ENCODE results near the gene SCGB1D1.

Gene SCGB1D1

GRCh38 chr11:62190011-62190410 is at the start of gene SCGB1D1:
TSS of gene SCGB1D1 (plus strand) at chr11:62190216. CDS start at chr11:62190285, 69 bp downstream.
- no peak within 1 kb of the TSS for H3K27ac ChIP-seq
- no peak within 1 kb of the TSS for H3K4me3 ChIP-seq

DNA sequence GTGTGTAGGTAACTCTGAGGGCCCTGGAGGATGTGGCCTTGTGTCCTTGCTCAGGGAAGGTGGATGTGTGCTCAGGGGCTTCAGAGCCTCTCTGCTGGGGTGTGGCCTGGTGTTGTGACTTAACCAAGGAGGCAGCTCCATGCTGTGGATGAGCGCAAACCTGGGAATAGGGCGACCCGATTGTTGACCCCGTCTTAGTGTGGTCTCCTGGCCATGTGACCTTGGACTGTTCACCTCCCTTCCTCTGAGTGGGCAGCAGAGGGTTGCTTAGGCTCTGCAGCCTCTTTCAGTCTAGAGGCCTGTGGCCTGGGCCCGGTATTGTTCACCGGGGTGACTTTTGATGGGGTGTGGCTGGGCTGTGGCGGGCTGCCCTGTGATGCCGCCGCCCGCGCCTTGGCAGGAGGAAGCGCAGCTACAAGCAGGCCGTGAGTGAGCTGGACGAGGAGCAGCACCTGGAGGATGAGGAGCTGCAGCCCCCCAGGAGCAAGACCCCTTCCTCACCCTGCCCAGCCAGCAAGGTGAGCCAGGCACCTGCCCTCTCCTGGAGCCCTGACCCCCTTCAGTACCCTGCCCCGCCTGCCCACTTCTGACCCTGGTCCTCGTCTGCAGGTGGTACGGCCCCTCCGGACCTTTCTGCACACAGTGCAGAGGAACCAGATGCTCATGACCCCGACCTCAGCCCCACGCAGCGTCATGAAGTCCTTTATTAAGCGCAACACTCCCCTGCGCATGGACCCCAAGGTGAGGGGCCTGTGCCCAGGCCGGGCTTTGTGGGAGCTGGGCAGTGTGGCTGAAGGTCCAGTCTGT is 49.5 kb upstream of the SCGB1D1 start:
- Histone ChIP-seq H3K27ac (no peak overlapping the region), H3K4me3 (no peak overlapping the region)

DNA sequence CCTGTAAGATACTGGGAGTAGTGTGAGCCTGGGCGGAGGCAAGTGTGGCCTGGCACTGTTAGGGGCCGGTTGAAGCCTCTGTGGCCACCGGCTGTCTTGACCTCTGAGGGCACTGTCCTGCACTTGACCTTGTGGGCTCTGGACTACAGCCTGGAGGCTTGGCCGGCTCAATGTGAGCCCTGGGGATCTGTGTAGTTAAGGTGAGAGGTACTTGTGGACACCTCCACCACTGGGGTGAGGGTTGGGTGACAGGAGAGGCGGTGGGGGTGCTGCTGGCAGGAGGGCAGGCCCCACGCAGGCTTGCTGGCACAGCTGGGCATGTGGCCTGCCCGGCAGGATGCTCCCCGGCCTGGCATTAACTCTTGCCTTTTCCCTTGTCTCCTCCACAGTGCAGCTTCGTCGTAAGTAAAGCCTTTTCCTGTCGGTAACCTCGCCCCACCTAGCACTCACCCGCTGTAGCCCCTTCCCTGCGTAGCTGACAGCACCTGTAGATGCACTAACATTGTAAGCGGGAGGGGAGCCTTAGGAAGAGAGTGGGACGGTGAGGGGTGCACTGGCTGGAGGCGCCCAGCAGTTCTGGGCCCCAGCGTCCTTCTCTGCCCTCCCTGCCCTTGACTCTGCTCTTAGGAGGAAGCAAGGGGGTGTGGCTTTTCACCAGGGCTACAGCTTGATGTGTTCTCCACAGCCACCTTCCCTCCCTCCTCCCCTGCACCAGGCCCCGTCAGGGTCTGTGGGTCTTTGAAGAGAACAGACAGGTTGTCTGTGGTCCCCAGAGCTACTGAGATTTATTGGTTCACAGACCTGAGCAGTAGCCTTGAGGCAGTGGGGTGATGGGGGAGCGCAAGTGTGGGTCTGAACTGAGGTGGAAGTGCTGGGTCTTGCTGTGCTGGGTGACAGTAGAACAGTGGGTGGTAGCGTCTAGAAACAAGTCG is 48.6 kb upstream of the SCGB1D1 start:
- no peak overlapping the region for H3K4me3 ChIP-seq
- no peak overlapping the region for H3K27ac ChIP-seq

DNA sequence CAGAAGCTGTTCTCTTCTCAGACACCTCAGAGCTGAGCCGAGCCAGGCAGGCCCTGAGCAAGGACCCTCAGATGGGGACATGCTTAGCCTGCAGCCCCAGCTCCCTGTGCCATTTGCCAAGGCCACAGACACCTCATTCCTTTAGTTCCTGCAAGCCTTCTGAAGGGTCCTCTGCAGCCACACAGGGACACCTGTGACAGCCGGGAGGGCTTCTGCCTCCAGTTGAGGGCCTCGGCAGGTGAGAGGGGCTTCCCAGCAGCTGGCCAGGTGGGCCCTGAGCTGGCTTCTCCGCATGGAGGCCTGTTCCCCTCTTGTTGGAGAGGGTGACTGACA is 48.0 kb upstream of the SCGB1D1 start:
- H3K27ac ChIP-seq: peak overlapping the region in 1 of 21 experiments; percentile 30

DNA sequence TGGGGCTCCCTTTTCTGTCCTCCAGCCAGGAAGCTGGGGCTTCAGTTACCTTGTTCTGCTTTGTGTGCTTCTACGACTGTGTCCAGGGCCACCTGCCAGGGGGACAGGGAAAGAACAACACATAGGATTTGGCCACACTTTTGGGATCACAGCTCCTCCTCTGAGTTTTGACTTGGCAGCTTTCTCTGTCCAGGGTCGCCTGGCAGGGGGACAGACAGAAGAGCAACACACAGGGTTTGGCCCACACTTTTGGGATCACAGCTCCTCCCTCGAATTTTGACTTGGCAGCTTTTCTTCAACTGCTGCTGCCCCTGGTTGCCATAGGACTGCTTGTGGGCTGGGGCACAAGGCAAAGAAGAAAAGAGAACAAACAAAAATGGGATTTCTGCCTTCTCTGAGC is 47.1 kb upstream of the SCGB1D1 start:
- H3K27ac ChIP-seq: peak overlapping the region in 2 of 21 experiments; percentile 8 to 59
- no peak overlapping the region for H3K4me3 ChIP-seq

More for the DNA sequence above, 48.0 kb upstream of the SCGB1D1 start:
- no peak overlapping the region for H3K4me3 ChIP-seq

DNA sequence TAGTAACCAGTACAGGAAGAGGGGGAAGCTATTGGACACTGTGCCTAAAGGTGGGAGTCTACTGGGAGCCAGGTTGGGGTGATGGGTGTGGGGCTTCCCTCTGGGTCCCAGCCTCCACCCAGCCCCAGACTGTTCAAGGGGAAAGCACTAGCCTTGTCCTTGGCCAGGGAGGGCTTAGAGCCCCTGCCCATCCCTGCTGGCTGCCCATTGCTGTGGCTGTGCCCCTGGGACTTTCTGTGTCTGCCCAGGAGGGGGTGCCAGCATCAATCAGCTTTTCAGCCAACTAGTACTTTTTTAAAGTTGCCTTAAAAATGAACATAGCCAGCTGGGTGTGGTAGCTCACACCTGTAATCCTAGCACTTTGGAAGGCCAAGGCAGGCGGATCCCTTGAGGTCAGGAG is 46.3 kb upstream of the SCGB1D1 start:
- Histone ChIP-seq H3K27ac (no peak overlapping the region), H3K4me3 (no peak overlapping the region)

GRCh38 chr11:62144641-62145255 is 45.3 kb upstream of the SCGB1D1 start:
- Histone ChIP-seq H3K27ac (no peak overlapping the region), H3K4me3 (no peak overlapping the region)

DNA sequence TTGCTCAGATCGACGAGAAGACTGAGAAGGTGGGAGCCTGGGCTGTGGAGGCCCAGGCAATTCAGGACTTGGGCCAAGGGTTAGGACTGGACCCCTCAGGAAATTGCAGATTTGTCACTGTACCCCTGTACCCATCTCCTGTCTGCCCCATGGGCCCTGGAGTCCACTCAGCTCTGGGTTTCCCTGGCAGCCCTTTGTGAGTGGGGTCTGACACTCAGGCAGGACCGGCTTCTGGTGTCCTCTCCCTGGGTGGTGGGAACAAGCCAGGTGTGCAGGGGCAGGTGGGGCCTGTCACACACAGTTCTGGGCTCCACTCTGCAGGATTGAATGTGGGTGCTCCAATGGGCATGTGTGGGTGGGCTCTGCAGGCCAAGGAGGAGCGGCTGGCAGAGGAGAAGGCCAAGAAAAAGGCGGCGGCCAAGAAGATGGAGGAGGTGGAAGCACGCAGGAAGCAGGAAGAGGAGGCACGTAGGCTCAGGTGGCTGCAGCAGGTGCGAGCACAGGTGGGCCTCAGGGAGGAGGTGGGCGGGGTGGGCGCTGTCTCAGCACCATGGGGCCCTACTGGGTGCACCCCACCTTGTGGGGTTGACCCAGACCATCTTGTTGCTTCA is 44.6 kb upstream of the SCGB1D1 start:
- Histone ChIP-seq H3K27ac (no peak overlapping the region), H3K4me3 (no peak overlapping the region)

GRCh38 chr11:62146476-62147200 is 43.4 kb upstream of the SCGB1D1 start:
- Histone ChIP-seq H3K4me3 (no peak overlapping the region), H3K27ac (no peak overlapping the region)

DNA sequence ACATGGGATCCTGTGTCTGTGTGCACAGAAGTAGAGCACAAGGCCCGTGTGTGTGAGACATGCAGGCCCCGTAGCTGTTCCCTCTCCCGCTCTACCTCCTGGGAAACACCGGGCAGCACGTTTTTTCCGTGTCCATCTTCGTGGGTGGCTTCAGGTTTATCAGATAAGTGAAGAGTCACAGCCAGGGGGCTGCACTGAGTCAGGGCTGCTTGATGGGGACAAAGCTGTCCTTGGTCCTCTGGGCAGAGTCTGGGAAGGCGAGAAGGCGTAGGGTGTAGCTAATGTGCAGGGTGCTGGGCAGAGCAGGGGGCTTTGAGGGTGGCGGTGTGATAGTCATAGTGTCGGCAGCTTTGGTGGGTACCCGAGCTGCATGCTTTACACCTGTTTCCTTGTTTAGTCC is 42.5 kb upstream of the SCGB1D1 start:
- Histone ChIP-seq H3K4me3 (no peak overlapping the region), H3K27ac (no peak overlapping the region)

DNA sequence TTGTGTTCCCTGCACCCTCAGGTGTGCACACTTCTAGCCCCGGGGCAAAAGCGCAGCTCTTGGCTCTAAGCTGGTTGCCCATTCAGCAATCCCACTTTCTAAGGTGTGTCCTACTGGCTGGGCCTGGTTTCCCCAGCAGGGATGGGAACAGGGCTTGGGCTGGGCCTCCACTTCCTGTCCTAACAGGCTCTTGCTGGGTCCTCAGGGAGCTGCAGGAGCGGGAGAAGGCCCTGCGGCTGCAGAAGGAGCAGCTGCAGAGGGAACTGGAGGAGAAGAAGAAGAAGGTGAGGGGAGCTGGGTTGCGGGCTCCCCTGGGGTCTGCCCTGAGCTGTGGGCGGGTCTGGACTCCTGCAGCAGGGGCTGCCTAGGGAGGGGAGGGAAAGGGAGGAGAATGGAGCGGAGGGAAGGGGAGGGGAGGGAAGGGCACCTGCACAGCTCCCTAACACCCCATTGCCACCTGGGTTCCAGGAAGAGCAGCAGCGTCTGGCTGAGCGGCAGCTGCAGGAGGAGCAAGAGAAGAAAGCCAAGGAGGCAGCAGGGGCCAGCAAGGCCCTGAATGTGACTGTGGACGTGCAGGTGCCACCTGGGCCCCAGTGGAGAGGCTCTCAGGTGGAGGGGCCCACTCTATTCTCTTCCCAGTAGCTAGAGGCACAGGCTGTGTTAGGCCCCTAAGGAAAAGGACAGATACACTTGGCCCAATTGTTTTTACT is 41.6 kb upstream of the SCGB1D1 start:
- H3K27ac ChIP-seq: no peak overlapping the region
- no peak overlapping the region for H3K4me3 ChIP-seq

- Histone ChIP-seq H3K4me3 (no peak overlapping the region), H3K27ac (no peak overlapping the region)
Observed at GRCh38 chr11:62149986-62150886, 39.8 kb upstream of the SCGB1D1 start.

DNA sequence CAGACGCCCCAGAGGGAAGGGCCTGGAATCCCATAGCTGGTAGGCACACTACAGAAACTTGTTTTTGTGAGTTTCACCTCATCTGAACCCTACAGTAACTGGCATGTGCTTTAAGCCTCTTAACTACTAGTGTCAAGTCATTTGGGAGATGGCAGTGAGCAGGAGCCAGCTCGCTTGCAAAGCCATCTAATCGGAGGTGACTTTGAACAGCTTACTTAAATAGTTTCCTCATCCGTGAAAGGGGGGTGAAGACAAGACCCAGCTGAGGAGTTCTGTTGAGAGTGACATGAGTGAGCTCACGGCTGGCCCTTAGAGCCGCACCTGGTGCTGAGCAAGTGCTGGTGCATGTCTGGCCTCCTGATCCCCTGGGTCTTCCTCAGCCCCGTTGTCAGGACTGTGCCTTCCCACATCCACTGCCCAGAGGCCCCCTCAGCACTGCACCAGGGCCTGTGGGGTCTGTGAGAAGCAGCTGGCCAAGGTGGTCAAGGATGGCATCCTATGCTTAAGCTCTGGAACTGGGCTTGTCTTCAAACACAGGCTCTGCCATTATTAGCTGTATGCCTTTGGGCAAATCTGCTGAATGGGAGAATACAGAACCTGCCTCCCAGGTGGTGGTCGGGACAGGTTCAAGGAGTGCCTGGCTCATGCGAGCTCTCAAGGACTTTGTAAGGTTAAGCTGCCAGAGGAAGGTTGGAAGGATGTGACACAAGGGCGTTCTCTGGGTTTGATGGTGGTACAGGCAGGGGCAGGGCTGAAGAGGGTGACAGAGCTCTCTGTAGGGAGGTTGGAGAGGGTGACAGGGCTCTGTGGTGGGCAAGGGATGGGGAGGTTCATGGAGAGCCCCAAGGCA is 38.9 kb upstream of the SCGB1D1 start:
- Histone ChIP-seq H3K27ac (no peak overlapping the region), H3K4me3 (no peak overlapping the region)

- H3K4me3 ChIP-seq: no peak overlapping the region
Observed at GRCh38 chr11:62151737-62152102, 38.3 kb upstream of the SCGB1D1 start.

DNA sequence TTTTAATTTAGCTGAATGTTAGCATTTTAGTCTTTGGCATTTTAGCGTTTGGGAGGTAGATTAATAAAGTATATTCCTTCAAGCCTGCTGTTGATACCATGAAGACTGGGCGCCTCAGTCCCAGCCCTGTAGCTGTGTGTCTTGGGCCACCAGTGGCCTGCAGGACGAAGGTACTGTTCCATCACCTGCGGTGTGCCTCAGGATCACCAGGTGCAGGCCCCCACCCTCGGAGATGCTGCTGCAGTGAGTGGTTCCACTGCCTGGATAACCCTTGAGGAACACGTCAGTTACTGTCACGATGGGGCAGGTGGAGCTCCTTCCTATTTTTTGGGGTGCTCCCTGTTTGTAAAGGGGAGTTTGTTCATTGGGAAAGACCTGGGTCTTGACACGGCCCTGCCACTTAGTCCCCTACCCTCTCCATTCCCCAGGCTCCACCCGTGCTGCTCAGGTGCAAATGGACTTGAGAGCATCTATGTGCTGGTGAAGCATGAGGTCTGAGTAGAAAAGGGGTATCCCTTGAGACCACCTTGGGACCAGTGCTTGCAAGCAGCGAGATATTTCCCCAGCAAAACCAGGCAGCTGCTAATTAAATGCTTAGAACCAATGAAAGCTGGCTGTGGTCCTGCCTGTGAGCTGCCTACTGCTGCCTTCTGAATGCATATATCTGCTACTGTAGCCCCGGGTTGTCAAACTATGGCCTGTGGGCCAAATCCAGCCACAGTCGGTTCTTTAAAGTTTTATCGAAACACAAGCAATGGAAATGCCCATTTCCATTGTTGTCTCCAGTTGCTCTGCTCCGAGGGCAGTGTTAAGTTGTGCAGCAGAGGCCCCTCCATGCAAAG is 37.5 kb upstream of the SCGB1D1 start:
- H3K27ac ChIP-seq: peak overlapping the region in 1 of 21 experiments; percentile 9

More at GRCh38 chr11:62151737-62152102, 38.3 kb upstream of the SCGB1D1 start:
- H3K27ac ChIP-seq: no peak overlapping the region

GRCh38 chr11:62153087-62153395 is 37.0 kb upstream of the SCGB1D1 start:
- Histone ChIP-seq H3K4me3 (no peak overlapping the region), H3K27ac (peak overlapping the region in 1 of 21 experiments; percentile 9)

More for the DNA sequence above, 37.5 kb upstream of the SCGB1D1 start:
- no peak overlapping the region for H3K4me3 ChIP-seq

Data from skin epidermis (tissue), 12 donors.